H54 (cell line): ENCODE measurements around the gene GFPT2.

Experiments
- DNase-seq: peaks from one replicate; pipeline ENCODE4 v3.0.0; 2011; ENCODE audit warnings: low spot score, mixed read lengths; ENCODE audit not compliant: insufficient read length
- FAIRE-seq: peaks from 3 replicates; lab custom pipeline; 2011; peaks lifted over from hg19 to GRCh38; lab: Jason Lieb, UNC
- POLR2A ChIP-seq: IDR thresholded peaks from 2 replicates; pipeline ENCODE4 v1.6.1; 2011; ENCODE audit warnings: low read depth, mild to moderate bottlenecking, low read length

Gene GFPT2

GRCh38 chr5:180371949-180372348 is 18.8 kb upstream of the GFPT2 start:
- DNase-seq (no peak), FAIRE-seq (no peak)
- no peak for TF ChIP-seq POLR2A

DNA sequence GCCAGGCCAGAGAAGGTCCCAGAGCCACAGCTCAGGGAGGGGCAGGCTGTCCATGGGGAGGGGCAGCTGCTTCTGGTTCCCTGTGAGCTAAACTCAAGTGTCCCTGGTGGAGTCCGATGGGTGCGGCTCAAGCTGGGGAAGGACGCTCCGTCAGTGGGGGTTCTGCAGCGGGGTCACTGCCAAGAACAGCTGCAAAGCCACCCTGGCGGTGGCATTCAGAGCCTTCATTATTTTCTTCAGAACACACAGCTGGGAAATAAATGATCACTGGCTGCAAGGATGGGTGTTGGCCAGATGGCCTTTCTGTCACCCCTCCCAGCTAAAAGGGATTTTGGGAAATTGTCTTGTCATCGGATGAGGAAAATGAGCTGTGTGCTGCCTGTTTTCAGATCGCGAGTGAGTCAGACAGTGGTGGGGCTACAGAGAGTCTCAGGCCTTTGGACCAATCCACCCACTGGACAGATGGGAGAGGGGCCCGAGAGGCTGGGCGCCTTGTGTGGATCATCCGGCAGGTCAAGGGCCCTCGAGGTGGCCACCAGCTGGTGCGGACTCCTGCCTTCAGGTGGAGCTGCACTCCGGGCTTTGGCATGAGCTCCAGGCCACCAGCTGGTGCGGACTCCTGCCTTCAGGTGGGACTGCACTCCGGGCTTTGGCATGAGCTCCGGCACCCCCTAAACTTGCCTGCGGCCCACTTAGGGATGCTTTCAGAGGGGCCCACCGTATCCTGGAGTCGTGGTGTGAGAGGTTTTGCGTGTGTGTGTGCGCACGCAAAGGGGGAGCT is 17.9 kb upstream of the GFPT2 start:
- FAIRE-seq (no peak), DNase-seq (no peak)
- TF ChIP-seq POLR2A: no peak

- TF ChIP-seq POLR2A: no peak
- no peak for FAIRE-seq
- DNase-seq: no peak
Measured at GRCh38 chr5:180367991-180368390, 14.9 kb upstream of the GFPT2 start.

DNA sequence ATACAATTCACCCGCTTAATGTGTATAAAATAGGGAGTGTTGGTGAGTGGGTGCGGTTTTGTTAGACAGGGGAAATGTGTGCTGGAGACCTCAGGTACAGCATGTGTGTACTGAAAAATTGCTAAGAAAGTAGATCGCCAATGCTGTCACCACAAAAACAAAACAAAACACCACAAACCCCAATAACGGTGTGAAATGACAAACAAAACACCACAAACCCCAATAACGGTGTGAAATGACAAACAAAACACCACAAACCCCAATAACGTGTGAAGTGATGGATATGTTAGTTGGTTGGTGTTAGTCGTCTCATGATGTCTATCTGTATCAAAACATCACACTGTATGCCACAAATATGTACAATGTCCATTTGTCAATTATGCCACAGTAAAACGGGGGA is 14.2 kb upstream of the GFPT2 start:
- no peak for DNase-seq
- FAIRE-seq: no peak
- no peak for TF ChIP-seq POLR2A

GRCh38 chr5:180366326-180366725 is 13.2 kb upstream of the GFPT2 start:
- no peak for TF ChIP-seq POLR2A
- DNase-seq: no peak
- FAIRE-seq: no peak

- FAIRE-seq (no peak), DNase-seq (no peak)
- no peak for TF ChIP-seq POLR2A
Measured at GRCh38 chr5:180365829-180366228, 12.7 kb upstream of the GFPT2 start.

GRCh38 chr5:180364306-180364856 is 11.2 kb upstream of the GFPT2 start:
- DNase-seq: no peak
- no peak for FAIRE-seq

DNA sequence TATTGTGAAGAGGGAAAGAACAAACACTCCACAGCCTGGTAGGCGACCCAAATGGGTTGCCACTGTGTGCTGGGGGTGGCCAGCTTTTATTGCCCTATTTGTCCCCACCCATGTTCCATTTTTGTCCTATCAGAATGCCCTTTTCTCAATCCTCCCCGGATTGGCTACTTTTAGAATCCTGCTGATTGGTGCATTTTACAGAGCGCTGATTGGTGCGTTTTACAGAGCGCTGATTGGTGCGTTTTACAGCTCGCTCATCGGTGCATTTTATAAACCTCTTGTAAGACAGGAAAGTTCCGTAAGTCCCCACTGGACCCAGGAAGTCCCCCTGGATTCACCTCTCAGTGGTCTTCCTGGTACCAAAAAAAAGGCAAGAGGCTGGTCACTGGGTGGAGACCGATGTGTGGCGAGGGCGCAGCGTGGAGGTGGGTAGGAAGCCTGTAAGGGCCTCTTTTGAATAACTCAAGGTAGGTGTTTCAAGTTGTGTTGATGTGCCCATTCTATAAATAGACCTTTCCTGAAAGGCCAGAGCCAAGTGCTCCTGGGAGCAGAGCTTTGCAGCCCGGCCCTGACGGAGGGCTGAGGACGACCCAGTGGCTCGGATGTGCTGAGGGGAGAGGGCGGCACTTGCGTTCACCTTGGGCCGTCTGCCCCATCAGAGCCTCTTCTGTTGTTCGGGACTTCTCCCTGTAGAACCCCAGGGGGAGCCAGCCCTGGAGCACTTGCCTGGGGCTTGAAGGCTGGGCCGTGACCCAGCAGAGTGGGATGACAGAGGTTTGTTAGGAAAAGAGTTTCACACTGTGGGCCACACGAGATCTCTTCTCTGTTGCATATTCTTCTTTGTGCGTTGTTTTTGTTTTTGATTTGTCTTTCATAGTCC is 7.2 kb upstream of the GFPT2 start:
- DNase-seq (no peak), FAIRE-seq (no peak)
- no peak for TF ChIP-seq POLR2A

More at GRCh38 chr5:180364306-180364856, 11.2 kb upstream of the GFPT2 start:
- TF ChIP-seq POLR2A: no peak

- no peak for DNase-seq
- no peak for TF ChIP-seq POLR2A
- FAIRE-seq: no peak
Measured at GRCh38 chr5:180358694-180359093, 5.6 kb upstream of the GFPT2 start.

GRCh38 chr5:180358179-180358578 is 5.0 kb upstream of the GFPT2 start:
- FAIRE-seq: no peak
- no peak for DNase-seq
- TF ChIP-seq POLR2A: no peak

- no peak for FAIRE-seq
- TF ChIP-seq POLR2A: no peak
Measured at GRCh38 chr5:180354966-180355365, 1.8 kb upstream of the GFPT2 start.

GRCh38 chr5:180353980-180354452 is 880 bp upstream of the GFPT2 start:
- TF ChIP-seq POLR2A: no peak
- no peak for DNase-seq
- no peak for FAIRE-seq

More at GRCh38 chr5:180354966-180355365, 1.8 kb upstream of the GFPT2 start:
- no peak for DNase-seq

DNA sequence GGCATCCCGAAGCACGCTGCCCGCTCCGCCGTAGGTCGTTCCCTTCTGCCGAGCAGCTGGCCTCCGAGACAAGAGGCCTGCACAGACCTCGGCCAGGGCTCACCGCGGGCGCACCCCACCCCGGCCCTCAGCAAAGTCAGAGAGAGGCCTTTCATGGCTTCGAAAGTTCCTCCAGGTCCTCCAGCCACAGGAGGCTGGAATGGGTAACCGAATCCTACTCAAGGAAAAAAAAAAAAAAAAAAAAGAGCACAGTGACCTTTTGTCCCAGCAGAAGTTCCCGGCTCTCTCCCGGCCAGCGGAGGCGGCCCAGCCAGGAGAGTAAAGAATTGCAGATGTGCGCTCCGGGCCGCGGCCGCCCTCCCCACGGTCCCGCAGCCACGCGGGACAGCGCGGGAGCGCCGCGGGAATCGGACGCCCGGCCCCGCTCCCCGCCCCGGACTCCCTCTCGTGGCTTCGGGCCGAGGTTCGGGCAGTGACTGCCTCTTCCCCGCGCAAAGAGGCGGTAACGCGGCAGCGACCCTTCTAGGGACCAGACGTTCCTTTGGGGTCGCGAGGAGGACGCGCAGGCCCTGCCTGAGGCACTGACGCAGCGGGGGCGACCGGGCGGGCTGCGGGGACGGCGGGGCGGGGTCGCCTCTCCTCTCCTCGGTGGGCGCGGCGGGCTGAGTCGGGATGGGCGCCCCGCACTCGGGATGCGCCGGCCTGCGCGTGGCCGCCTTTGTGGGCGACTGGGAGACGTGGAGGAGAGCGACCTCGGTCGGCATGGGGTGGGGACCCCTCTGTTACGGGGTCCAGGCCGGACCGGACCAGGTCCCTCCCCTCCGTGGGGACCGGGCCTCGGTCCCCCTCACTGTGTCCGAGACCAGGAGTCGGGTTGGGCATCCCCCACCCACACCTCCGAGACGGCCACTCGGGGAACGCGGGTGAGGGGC is 754 bp downstream of the GFPT2 start:
- DNase-seq (peak; percentile 44), FAIRE-seq (no peak)
- TF ChIP-seq POLR2A: no peak
